Stimulated activated CD8-positive, alpha-beta memory T cell treated with anti-CD3 and anti-CD28 coated beads, Interleukin-7, amount 100 ng/mL, for 24 hours (primary cell): Measurements from ENCODE around the gene TMEM60.

Experiments used
- DNase-seq: peaks from one replicate; pipeline ENCODE4 v3.0.0-alpha.2; 2020; ENCODE audit warnings: low read depth

Gene TMEM60

DNA sequence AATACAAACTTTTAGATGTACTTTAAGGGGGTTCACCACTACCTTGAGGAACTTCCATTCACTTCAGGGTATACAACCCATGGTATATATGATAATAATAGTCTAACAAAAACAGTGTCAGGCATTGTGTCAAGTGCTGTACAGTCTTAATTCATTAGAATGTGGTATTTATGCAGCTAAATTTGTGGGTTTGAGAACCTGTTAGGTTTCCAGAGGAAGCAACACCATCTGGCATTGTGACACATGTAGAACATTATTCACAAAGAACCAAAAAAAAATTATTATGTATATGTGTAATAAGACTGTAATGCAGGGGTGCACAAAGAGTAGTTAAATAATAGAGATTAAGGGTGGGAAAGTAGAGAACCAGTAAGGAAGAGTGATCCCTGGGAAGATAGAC, 26.3 kb downstream of the TMEM60 start:
- DNase-seq: no peak

DNA sequence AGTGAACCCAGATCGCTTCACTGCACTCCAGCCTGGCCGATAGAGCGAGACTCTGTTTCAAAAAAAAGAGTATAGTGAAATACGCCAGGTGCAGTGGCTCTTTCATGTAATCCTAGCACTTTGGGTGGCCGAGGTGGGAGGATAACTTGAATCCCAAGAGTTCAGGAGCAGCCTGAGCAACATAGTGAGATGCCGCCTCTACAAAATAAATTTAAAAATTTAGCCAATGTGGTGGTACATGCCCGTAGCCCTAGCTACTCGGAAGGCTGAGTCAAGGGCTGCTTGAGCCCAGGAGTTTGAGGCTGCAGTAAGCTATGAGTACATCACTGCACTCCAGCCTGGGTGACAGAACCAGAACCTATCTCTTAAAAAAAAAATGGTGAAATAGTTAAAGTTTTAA, 27.9 kb downstream of the TMEM60 start:
- no peak for DNase-seq

DNA sequence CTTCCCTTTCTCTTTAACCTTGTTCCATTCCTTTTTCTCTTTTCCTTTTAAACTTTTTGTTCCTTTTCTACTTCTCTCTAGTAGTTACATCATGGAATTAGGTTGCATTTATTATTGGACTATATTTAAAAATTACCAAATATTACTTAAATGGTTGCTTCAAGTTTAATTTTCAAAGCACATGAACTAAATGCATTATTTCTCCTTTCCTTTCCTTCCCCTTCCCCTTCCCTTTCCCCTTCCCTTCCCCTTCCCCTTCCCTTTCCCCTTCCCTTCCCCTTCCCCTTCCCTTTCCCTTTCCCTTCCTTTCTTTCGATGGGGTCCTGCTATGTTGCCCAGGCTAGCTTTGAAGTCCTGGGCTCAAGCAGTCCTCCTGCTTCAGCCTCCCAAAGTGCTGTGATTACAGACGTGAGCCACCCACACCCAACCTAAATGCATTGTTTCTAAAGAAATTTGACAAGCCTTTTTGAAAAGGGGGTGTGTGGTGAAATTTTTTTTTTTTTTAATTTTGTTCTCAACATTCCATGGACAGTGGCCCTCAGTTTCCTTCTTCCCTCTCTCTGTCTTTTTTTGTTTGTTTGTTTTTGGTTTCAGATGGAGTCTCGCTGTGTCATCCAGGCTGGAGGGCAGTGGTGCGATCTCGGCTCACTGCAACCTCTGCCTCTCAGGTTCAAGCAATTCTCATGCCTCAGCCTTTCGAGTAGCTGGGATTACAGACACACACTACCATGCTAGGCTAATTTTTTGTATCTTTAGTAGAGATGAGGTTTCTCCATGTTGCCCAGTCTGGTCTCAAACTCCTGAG, 31.2 kb downstream of the TMEM60 start:
- DNase-seq: no peak

DNA sequence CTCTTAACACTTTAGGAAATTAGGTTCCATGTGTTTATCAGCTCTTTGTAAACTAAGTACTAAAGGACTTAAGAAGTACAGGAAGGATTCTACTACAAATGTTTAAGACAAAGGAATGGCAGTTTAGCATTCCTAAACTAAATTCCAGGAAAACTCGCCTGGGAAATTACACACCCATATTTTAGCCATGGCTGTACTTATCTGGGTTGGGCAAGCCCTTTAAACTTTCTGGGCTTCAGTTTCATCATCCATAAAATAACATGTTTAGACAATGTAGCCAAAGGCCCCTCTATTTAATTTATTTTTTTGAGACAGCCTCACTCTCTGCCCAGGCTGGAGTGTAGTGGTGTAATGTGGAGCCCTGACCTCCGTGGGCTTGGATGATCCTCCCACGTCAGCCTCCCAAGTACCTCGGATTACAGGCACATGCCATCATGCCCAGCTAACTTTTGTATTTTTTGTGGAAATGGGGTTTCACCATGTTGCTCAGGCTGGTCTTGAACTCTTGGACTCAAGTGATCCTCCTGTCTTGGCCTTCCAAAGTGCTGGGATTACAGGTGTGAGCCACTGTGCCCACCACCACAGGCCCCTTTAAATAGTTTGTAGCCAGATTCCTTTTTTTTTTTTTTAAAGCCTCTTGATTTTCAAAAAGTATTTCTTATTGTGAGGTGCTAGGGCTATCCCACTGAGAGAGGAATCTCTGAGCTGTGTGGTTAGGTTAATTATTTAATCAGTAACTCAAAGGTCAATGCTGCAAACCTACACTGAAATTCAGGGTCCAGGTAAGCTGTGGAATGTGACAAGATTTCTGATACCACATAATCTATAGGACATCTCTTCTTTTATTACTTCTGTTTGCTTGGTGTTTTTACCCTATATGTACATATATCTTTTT, 32.1 kb downstream of the TMEM60 start:
- DNase-seq: no peak

GRCh38 chr7:77765481-77765880, 32.8 kb downstream of the TMEM60 start:
- no peak for DNase-seq

DNA sequence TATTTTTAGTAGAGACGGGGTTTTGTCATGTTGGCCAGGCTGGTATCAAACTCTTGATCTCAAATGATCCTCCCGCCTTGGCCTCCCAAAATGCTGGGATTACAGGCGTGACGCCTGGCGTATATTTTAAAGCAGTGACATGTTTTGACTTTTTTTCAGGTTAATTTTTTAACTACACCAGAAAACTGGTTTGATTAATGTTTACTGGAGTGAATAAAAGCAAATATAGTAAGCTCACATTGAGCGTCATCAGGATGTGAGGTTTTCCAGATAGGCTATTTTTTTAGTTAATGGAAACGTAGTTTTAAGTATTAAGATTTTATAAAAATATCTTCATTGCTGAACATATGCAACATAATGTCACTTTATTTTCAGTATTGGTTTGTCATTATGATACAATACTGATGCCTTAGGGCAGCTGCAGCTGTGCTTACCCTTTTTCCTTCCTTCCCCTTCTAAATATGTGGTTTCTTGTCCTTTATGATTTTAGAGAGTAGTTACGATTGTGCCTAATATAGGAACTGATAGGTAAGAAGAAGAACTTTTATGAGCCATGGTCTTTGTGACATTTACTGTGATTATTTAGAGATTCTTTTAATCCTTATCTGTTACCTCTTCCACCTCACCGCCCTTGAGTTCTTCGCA, 37.3 kb downstream of the TMEM60 start:
- no peak for DNase-seq

- peak; percentile 26 for DNase-seq
Measured at GRCh38 chr7:77759294-77759889, 38.8 kb downstream of the TMEM60 start.

GRCh38 chr7:77757589-77757988, 40.6 kb downstream of the TMEM60 start:
- DNase-seq: no peak

- no peak for DNase-seq
Measured at GRCh38 chr7:77753173-77753572, 45.1 kb downstream of the TMEM60 start.

DNA sequence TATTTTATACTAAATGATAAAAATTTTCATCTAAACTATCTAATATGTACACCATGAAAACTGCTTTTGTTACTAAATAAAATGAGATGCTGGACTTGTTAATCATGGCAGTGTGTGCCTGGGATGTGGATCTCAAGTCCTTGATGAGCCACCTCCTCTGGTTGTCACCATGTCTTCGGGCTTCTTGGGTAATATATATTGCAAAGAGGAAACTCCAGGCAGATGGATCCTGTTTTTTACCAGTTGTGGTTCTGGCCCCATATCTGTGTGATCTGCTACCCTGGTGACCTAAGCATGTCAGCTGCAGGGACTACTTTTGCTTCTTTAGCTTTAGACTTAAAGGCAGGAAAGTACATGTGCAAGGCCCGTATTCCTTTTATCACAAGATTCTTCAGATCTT, 46.2 kb downstream of the TMEM60 start:
- no peak for DNase-seq

DNA sequence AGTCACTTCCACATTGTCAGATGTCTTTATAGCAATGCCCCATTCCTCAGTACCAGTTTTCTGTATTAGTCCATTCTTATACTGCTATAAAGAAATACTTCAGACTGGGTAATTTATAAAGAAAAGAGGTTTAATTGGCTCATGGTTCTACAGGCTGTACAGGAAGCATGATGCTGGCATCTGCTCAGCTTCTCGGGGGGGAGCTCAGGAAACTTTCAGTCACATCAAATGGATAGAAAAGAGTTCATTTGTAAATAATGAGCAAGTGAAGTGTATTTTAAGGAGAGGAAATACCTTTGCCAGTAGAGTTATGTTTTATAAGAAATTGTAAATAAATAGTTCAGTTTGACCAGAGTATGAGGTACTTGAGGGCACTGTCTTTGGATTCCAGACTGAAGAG, 50.5 kb downstream of the TMEM60 start:
- no peak for DNase-seq

DNA sequence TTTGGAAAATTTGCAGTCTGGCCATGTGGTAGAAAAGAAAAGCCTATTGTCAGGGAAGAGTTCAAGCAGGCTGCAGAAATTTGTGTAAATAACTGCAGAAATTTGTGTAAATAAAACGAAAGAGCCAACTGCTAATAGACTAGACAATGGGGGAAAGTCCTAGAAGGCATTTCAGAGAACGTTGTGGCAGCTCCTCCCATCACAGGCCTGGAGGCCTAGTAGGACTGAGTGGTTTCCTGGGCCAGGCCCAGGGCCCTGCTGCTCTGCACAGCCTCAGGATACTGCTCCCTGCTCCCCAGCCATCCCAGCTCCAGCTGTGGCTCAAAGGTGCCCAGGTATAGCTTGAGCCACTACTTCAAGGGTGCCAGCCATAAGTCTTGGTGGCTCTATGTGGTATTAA, 51.1 kb downstream of the TMEM60 start:
- no peak for DNase-seq

DNA sequence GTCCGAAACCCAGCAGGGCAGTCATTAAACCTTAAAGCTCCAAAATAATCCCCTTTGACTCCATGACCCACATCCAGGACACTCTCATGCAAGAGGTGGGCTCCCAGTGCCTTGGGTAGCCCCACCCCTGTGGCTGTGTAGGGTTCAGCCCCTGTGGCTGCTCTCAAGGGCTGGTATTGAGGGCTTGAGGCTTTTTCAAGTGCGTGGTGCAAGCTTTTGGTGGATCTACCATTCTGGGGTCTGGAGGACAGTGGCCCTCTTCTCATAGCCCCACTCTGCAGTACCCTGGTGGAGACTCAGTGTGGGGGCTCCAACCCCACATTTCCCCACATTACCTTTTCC, 51.4 kb downstream of the TMEM60 start:
- no peak for DNase-seq

- no peak for DNase-seq
Measured at GRCh38 chr7:77746164-77746823, 51.9 kb downstream of the TMEM60 start.

DNA sequence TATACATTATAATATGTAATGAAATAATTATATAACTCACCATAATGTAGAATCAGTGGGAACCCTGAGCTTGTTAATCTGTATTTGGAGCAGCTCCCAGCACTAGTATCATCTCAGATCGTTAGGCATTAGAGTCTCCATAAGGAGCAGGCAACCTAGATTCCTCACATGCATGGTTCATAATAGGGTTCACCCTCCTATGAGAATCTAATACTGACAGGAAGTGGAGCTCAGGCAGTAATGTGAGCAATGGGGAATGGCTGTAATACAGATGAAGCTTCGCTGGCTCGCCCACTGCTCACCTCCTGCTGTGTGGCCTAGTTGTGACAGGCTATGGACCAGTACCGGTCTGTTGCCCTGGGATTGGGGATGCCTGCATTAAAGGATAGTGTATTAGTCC, 52.5 kb downstream of the TMEM60 start:
- no peak for DNase-seq
